Activated T-cell treated with anti-CD3 and anti-CD28 coated beads for 24 hours (primary cell): ENCODE results near the gene QPCT.
"Not testable (repeated sequence)": the region's sequence is repeated elsewhere in the genome, so short reads cannot be mapped to it uniquely, and the experiment has no call there.

Source experiments
- DNase-seq: peaks from one replicate; pipeline ENCODE4 v3.0.0-alpha.2; 2020; ENCODE audit warnings: low read depth

QPCT gene

DNA sequence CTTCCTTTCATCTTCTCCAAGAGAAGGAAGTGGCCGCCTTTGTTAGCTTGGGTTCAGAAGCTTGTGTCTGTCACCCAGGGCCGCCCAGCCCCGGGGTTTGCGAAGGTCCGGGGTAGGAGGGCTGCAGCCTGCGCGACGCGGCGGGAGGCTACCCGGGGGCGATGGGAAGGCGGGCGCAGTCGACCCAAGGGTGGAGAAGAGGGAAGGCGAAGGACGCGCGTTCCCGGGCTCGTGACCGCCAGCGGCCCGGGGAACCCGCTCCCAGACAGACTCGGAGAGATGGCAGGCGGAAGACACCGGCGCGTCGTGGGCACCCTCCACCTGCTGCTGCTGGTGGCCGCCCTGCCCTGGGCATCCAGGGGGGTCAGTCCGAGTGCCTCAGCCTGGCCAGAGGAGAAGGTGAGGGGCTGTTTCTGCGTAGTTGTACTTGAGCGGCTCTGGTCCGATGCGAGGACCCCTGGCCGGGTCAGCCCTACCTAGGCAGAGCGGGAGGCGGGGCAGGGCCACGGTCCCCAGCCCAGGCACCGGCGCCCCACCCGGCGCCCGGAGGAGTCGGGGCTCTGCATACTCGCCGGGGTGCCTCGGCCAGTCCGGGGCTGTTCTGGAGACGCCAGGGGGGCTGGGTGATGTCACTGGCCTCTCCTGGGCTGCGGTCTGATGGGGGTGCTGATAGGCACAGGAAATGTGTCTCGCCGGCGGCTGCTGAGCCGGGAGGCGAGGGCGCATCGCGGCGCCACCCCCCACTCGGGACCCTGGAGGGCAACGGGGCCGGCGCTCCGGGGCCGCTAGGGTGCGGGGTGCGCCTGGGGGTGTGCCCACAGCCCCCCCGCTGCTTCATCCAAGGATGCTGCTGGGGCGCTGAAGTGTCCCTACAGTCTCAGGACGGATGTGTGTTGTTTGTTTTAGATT, at the start of gene QPCT:
TSS of gene QPCT (plus strand) at position 178 of the 909 bp plus-strand sequence. CDS start at position 280, 102 bp downstream.
- no peak for DNase-seq

DNA sequence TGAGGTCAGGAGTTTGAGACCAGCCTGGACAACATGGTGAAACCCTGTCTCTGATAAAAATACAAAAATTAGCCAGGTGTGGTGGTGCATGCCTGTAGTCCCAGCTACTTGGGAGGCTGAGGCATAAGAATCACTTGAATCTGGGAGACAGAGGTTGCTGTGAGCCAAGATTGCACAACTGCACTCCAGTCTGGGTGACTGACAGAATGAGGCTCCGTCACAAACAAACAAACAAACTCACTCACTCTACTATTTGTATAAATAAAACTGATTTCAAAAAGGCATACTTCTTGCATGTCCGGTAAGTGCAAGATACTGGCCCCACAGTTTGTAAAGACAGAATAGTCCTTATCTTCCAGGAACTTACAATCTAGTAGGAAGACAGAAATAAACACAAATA, 49.6 kb upstream of the QPCT start:
- DNase-seq = not testable (repeated sequence)

DNA sequence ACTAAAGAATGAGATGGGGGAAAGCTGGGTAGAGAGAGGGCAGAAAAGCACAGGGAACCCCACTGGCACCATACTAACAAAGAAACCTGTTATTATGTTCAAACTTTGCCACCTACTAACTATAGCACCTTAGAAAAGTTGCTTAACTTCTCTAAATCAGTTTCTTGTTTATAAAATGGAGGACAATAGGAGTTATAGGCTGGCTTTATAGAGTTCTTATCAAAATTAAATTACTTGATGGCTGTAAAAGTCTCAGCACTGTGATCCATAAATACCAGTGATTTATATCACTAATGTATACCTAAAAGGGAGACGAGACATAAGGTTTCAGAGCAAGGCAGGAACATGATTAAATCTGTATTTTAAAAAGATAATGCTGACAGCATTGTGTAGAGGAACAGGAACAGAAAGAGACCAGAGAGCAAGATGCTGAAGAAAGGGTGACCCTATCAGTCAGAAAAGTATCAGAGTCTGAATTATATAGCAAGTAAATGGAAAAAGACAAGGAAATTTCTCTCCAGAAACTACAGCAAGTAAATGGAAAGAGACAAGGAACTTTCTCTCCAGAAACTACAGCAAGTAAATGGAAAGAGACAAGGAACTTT, 48.9 kb upstream of the QPCT start:
- DNase-seq = no peak

DNA sequence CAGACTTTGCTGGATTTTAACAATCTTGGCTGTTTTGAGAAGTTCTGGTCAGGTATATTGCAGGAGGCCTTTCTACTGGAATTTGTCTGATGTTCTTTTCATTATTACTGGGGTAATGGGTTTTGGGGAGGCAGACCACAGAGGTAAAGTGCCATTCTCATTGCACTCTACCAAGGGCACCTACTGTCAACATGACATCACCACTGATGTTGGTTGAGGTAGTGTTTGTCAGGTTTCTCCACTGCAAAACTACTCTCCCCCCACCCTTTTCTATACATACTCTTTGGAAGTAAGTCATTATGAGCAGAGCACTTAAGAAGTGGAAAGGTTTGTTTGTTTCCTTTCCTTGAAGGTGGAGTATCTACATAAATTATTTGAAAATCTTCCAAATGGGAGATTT, 46.8 kb upstream of the QPCT start:
- no peak for DNase-seq

DNA sequence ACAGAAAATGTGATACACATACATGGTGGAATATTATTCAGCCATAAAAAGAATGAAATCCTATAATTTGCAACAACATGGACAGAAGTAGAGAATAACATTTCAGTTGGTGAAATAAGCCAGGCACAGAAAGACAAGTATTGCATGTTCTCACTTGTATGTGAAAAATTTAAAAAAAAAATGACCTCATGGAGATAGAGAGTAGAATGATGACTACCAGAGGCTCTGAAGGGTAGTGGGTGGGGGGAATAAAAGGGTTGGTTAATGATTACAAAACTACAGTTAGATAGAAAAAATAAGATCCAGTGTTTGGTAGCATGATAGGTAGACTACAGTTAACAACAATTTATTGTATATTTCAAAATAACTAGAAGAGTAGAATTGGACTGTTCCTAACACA, 44.3 kb upstream of the QPCT start:
- DNase-seq = no peak

DNA sequence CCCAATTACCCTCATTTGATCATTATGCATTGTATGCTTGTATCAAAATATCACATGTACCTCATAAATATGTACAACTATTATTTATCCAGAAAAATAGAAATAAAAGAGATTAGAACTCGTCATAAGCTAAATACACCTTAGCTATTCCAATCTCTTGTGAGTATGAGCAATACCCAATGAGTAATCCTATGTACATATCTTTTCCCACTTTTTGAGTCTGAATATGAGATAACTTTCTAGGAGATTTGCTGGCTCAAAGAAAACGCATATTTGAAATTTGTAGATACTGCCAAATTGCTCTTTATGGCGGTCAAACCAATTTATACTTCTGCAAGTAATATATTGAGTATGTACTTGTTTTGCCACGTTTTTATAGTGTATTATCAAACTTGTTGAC, 43.9 kb upstream of the QPCT start:
- no peak for DNase-seq

DNA sequence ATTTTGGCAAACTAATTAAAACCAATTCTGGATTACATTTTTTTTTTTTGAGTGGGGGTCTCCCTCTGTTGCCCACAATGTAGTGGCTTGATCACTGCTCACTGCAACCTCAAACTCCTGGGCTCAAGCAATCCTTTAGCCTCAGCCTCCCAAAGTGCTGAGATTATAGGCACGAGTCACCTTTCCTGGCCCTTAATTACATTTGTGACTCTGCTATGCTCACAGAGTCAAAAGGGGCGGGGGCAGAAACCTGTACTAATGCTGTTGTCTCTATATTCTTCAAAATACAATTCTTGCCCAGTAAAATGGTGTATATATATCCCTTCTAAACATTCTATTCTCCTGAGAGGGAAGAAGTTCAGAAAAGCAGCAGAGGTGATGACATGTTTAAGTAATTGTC, 43.0 kb upstream of the QPCT start:
- DNase-seq = no peak

DNA sequence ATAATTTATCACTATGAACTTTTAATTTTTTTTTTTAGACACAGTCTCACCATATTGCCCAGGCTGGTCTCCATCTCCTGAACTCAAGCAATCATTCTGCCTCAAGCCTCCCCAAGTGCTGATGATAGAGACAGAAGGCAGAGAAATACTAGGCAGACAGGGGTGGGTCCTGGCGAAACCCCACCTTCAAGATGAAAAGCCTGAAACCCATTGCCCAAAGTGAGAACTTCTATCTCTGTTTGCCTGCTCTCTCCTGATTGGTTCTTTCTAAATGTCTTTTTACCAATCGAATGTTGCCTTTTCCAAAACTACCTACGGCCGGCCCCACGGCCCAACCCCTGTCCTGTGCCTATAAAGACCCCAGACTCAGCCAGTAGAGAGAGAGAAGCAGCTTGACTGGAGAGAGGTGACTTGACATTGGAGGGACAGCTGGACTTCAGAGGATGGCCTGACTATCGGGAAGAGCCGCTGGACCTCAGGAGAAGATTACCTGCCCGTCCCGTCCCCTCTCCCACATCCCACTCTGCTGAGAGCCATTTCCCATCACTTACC, 41.7 kb upstream of the QPCT start:
- DNase-seq = no peak

DNA sequence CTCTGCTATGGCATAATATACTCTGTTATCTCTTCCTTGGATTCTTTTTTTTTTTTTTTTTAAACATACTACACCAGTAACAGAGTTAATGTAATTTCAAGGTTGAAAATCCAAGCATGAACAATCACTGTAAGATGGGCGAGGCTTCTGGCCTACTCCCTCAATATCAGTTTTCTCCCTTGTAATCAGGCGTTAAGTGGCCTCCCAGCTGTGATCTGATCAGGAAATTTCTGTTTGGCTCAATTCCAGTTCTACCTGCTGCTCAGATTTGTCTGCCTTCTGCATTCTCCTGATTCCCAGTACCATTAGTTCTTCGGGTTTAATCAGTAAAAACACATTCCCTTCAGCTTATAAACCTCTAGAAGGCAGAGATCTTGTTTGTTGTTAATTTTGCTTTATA, 38.4 kb upstream of the QPCT start:
- no peak for DNase-seq

DNA sequence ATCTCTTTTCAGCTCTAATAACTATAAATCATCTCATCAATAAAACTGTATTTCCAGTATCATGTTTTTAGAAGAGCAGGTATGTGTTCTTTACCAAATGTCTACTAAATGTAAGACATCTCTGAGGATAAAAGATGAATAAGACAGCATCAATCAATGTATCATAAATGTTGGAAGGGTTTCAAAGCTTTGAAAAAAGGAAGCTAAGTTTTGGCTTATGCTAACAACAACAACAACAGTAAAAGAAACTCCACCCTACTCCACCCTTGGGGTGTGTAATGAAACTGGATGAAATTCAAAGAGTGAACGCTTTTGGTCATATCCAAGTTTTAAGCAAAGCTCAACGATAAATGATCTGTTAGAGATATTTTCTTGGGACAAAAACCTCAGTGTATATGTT, 36.9 kb upstream of the QPCT start:
- DNase-seq = no peak

DNA sequence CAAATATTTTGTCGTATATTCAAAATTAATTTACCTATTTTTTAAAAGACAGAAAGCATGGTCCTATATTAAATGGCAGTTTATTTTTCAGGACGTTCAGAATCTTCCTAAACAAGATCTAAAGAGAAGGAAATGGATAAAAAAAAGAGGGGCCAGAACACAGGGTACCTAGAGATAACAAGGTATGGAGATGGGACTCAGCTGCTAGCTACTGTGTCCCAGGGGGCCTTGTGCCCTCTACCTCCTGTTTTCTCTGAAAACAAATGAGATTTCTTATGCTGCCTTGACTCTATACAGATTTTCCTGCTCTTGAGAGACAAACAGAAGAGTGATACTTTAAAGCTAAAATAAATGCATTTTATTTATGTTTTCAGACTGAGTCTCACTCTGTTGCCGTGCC, 29.1 kb upstream of the QPCT start:
- no peak for DNase-seq

DNA sequence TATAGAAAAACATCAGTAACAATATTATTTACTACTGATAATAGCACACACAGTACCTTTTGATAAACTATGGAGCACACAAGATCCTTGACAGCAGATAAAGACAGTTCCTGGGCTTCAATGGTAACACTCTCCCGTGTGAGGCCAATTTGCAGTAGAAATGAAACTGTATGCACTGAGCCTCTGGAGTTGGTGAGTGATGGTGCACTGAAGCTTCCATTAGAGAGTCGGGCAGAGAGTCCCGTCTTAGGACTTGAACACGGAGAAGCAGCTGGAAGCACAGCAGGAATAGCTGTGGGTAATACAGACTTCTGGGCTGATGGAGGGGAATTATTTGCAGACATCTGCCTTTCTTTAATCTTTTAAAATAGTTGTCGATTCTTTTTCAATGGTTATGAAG, 28.2 kb upstream of the QPCT start:
- DNase-seq = no peak

DNA sequence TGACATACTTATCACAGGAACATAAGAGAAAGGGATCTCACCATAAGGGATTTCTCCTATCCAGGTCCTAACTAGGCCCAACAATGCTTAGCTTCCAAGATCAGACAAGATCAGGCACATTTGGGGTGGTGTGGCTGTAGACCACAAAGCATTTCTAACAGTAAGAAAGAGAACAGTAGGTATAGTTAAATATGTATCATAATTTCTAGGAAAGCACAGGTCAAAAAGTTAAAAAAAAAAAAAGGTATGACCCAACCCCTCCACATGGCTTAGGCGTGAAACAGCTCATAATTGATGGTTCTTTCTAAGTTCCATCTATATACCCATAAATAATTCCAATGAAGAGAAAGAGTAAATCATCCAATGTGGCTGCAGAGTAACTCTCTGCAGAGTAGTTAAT, 26.7 kb upstream of the QPCT start:
- no peak for DNase-seq

DNA sequence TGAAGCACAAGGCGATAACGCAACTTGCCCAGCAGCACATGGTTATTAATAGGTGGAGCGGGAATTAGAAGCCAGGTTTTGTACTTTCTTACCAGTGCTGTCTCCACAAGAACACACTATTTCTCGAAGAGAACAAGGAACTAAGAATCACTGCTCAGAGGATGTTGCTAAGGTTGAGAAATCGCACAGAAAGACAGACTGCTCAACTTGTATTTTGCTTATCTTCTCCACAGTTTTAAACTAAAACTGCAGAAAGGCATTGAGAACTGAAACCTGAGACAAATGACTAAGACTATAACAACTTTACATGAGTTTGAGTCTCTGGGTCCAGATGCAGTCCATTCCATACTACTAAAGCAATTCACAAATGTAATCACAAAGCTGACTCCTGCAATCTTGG, 26.0 kb upstream of the QPCT start:
- DNase-seq = no peak

DNA sequence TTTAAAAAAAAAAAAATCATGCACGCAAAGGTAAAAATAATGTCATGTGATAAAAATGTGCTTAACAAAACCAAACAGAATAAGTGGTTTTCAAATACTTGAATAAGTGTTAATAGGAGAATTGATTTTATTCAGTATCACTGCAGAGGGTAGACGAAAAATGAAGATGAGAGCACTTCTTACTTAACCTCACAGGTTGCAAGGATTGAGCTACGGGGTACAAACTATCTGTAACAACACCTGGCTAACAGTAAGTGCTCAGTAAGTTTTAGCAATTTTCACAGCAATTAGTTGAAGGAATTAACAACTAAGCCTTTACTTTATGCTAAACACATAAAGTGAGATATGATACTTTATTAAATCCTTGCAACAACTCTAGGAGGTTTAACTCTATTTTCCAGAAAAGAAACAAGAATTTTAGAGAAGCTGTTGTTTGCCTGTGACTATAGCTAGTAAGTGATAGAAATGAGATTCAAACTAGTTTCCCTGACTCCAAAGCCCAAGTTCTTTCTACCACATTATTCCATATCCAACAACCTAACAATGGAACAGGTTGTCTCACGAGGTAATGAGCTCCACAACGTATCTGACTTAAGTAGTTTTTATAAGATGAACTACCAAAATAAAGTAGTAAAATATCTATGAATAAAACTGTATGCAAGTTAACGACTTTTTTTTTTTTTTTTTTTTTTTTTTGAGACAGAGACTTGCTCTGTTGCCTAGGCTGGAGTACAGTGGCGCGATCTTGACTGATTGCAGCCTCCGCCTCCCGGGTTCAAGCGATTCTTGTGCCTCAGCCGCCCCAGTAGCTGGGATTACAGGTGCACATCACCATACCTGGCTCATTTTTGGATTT, 24.4 kb upstream of the QPCT start:
- DNase-seq = no peak

DNA sequence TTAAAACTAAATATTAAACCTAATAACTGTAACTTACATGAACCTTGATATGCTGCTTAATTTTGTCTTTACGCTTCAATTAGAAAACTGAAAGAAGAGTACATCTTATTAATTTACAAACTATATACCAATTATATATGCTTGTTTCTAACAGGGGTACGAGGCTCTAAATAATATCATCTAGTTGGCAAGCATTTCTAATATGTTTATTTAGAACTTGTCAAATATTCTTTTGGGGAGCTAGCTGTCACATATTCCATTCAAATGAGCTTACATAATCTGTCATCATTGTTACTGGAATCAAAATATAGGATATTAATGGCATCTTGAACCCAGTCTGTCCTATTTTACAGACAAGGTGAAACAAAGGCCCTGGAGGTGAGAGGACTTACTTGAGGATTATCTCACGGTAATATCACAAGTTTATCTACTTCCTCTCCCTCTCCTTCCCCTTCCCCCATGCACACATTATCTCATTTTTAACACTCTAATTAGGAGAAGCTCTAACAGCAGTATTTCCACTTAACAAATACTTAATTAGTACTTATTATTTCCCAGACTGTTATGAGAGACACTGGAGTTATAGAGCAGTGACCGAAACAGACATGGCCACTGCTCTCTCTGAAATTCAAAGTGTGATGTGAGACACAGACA, 23.3 kb upstream of the QPCT start:
- no peak for DNase-seq

DNA sequence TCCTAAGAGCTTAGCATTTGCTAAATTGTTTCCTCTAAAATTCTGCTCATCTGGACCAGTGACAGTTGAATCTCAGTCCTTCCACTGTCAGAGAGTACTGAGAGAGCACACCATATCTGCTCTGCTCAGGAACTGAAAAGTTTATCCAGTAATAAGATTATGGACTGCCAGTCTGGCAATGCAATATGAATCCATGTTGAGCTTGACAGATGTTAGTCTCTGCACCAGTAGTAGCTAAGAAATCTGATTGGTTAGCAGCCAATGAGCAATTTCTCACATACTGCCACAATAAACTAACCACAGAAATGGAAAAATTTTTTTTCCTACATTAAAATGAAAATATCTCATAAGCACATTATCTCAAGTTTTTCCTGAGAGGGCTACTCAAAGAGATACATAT, 22.1 kb upstream of the QPCT start:
- DNase-seq = no peak

DNA sequence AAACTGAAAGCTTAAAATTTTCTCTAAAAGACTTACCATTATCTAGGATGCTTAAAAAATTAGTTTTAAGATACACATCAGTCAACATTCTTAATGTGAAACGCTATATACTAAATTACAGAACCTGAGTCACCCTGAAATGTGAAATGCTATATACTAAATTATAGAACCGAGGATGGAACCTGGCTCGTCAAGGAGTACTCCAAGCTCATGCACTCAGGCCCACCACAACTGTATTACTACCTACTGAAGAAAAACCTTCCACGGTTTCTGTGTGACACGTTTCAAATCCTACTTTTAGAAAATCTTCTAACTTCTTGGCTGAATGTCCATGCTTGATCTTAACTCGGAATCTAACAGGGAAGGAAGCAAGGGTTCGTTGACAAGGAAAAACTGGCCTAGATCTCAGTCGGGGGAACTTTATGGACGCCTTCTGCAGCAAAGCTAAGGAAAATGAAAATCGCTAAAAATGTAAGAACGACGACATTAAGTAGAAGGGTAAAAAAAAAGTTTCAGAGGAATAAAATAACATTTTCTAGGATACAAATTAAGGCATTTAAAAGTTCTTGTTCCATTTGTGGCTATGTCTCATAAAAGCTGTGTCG, 21.2 kb upstream of the QPCT start:
- DNase-seq = no peak

DNA sequence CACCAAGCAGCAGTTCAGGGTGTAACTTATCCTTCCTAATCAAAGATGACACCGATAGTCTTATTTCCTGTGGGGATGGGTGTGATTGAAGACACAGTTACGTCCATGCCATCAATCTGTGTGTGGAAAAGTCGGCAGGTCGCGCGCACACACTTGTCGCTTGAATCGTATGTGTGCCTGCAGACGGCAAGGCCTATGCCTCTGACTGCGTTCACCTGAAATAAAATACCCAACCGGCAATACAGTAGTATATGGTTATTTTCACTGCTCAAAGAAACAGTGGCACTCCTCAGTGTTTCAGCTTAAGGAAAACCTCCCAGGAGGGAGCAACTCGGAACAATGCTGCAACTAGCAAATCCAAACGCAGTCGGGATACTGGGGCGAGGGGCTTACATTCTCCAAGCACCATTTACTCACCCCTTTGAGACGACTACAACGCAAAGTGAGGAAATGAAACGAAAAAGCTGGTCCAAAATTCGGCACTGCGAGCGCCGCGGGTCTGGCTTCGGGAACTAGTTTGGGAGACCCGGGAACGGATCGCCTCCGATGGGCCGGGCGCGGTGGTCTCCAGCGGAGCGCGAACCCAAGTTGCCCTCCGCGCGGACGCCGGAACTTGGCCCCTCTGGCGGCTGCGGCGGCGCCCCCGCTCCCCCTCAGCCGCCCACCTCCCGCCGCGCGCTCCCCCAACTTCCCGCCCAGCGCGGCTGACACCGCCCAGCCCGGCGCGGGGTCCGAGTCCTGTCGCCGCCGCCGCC, 20.5 kb upstream of the QPCT start:
- no peak for DNase-seq

DNA sequence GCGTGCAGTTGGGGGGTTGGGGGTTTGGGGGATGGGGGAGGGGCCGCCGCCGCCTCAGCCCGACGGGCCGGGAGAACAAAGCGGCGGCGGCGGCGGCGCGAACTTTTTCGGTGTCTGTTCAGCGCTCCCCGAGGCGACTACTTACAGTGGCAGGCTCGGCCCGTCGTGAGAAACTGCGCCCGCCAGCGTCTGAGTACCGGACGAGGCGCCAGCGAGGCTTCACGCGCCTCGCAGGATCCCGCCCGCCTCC, 20.0 kb upstream of the QPCT start:
- no peak for DNase-seq
